Neural progenitor cell (in vitro differentiated cells): ENCODE measurements around the gene CNTN1. TPM values are rescaled to one million over a fixed set of nuclear protein-coding genes. Genes with fewer than 3 reads are reported as not detected.

ENCODE experiments used
- DNase-seq: peaks from one replicate; pipeline ENCODE4 v3.0.0-alpha.2; 2016; ENCODE audit warnings: low spot score
- H2AFZ ChIP-seq: fragments of 200-600 bp; sonication (generic); replicated peaks from 2 replicates; pipeline ENCODE4 v1.6.1; 2016; ENCODE audit warnings: antibody characterized with exemption
- H3F3A ChIP-seq: fragments of 200-600 bp; sonication (generic); 2 replicates; pipeline ENCODE4 v1.6.1; 2016; ENCODE audit warnings: antibody characterized with exemption, low read depth
- H3K27ac ChIP-seq: fragments of 200-600 bp; sonication (generic); 2 replicates; pipeline ENCODE4 v1.5.1; 2016; ENCODE audit warnings: mild to moderate bottlenecking
- H3K27me3 ChIP-seq: fragments of 200-600 bp; sonication (generic); 2 replicates; pipeline ENCODE4 v1.6.1; 2016; ENCODE audit warnings: mild to moderate bottlenecking, moderate library complexity
- H3K36me3 ChIP-seq: fragments of 200-600 bp; sonication (generic); 2 replicates; pipeline ENCODE4 v1.5.1; 2016
- H3K4me1 ChIP-seq: fragments of 200-600 bp; sonication (generic); 2 replicates; pipeline ENCODE4 v1.6.1; 2016; ENCODE audit warnings: mixed run types
- H3K4me2 ChIP-seq: fragments of 200-600 bp; sonication (generic); 2 replicates; pipeline ENCODE4 v1.6.1; 2016
- H3K4me3 ChIP-seq: fragments of 200-600 bp; sonication (generic); 2 replicates; pipeline ENCODE4 v1.5.1; 2016
- H3K79me2 ChIP-seq: fragments of 200-600 bp; sonication (generic); 2 replicates; pipeline ENCODE4 v1.6.1; 2016; ENCODE audit warnings: low read depth
- H3K9ac ChIP-seq: fragments of 200-600 bp; sonication (generic); 2 replicates; pipeline ENCODE4 v1.6.1; 2016
- H3K9me3 ChIP-seq: fragments of 200-600 bp; sonication (generic); 2 replicates; pipeline ENCODE4 v1.5.1; 2016; ENCODE audit warnings: low read depth
- H4K20me1 ChIP-seq: fragments of 200-600 bp; sonication (generic); 2 replicates; pipeline ENCODE4 v1.6.1; 2016; ENCODE audit warnings: low read depth
- H3K27ac Mint-ChIP-seq: 3 replicates; pipeline ENCODE4 v1.8.0; 2021; ENCODE audit warnings: mixed read lengths
- H3K27me3 Mint-ChIP-seq: 2 replicates; pipeline ENCODE4 v1.8.0; 2022; ENCODE audit warnings: low read depth, mild to moderate bottlenecking, inconsistent platforms, moderate library complexity, mixed read lengths; ENCODE audit not compliant: insufficient read depth
- H3K36me3 Mint-ChIP-seq: 3 replicates; pipeline ENCODE4 v1.8.0; 2021; ENCODE audit warnings: mixed read lengths
- H3K4me1 Mint-ChIP-seq: 3 replicates; pipeline ENCODE4 v1.8.0; 2021; ENCODE audit warnings: mixed read lengths
- H3K4me3 Mint-ChIP-seq: 3 replicates; pipeline ENCODE4 v1.8.0; 2021; ENCODE audit warnings: mild to moderate bottlenecking, moderate library complexity, mixed read lengths
- H3K9me3 Mint-ChIP-seq: 3 replicates; pipeline ENCODE4 v1.8.0; 2020; ENCODE audit warnings: mixed read lengths
- EZH2 ChIP-seq: fragments of 200-600 bp; sonication (generic); IDR thresholded peaks from 2 replicates; pipeline ENCODE4 v1.6.1; 2017; ENCODE audit warnings: antibody characterized with exemption, mild to moderate bottlenecking, moderate library complexity
- EZH2phosphoT487 ChIP-seq: fragments of 200-600 bp; sonication (generic); IDR thresholded peaks from 2 replicates; pipeline ENCODE4 v1.6.1; 2017; ENCODE audit warnings: antibody characterized with exemption
- total RNA-seq: library from RNA; depleted of rRNA; stranded (reverse); fragments of >200 nt; gene quantifications from 2 replicates; pipeline ENCODE4 v1.2.3, GENCODE V29; 2015; ENCODE audit warnings: low replicate concordance
- TF ChIP-seq, protein P1 (sequence below): fragments of 200-600 bp; sonication (generic); IDR thresholded peaks from 2 replicates; pipeline ENCODE4 v1.5.1; 2017; ENCODE audit warnings: antibody characterized with exemption, mild to moderate bottlenecking

CNTN1 gene
- total RNA-seq, 1 donor from 2014 or later, result 0.17 TPM

DNA sequence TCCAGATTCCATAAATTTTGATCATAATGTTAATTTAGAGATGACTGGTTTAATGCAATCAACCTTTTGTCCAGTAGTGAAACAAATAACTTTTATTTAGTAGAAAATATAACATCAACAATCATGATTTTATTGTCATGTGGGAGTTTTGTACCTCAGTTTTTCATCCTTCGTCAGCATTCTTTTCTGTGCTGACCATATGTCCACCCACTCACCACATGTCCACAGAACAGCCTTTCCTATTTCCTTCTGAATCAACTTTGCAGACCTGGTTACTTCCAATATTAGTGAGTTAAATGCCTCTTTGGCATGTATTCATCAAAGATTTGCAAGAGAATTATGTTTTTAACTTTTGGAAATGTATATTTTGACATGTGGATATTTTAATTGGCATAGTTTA lies 36.8 kb upstream of the CNTN1 start:
- no peaks in the 10 kb centered on the region for H3K9me3 Mint-ChIP-seq
- H3K79me2 ChIP-seq, result no peaks in the 10 kb centered on the region
- H3K9ac ChIP-seq, result no peak overlapping the region
- no peaks in the 10 kb centered on the region for H4K20me1 ChIP-seq
- no peak overlapping the region for H3K27ac Mint-ChIP-seq
- H3K4me2 ChIP-seq, result no peak overlapping the region
- no peak for TF ChIP-seq EZH2phosphoT487
- TF ChIP-seq, protein P1, sequence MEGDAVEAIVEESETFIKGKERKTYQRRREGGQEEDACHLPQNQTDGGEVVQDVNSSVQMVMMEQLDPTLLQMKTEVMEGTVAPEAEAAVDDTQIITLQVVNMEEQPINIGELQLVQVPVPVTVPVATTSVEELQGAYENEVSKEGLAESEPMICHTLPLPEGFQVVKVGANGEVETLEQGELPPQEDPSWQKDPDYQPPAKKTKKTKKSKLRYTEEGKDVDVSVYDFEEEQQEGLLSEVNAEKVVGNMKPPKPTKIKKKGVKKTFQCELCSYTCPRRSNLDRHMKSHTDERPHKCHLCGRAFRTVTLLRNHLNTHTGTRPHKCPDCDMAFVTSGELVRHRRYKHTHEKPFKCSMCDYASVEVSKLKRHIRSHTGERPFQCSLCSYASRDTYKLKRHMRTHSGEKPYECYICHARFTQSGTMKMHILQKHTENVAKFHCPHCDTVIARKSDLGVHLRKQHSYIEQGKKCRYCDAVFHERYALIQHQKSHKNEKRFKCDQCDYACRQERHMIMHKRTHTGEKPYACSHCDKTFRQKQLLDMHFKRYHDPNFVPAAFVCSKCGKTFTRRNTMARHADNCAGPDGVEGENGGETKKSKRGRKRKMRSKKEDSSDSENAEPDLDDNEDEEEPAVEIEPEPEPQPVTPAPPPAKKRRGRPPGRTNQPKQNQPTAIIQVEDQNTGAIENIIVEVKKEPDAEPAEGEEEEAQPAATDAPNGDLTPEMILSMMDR, result no peak
- no peak for TF ChIP-seq EZH2
- H3K4me1 ChIP-seq, result peaks cover under 1% of the 10 kb centered on the region
- H3K4me3 Mint-ChIP-seq, result no peak overlapping the region
- no peaks in the 10 kb centered on the region for H3K36me3 ChIP-seq
- no peaks in the 10 kb centered on the region for H3K27me3 Mint-ChIP-seq
- no peak for DNase-seq
- no peak overlapping the region for H2AFZ ChIP-seq
- H3K27me3 ChIP-seq, result no peaks in the 10 kb centered on the region
- H3K9me3 ChIP-seq, result no peaks in the 10 kb centered on the region
- no peaks in the 10 kb centered on the region for H3K36me3 Mint-ChIP-seq
- H3F3A ChIP-seq, result no peaks in the 10 kb centered on the region
- no peak overlapping the region for H3K27ac ChIP-seq
- H3K4me1 Mint-ChIP-seq, result no peaks in the 10 kb centered on the region
- no peak overlapping the region for H3K4me3 ChIP-seq

DNA sequence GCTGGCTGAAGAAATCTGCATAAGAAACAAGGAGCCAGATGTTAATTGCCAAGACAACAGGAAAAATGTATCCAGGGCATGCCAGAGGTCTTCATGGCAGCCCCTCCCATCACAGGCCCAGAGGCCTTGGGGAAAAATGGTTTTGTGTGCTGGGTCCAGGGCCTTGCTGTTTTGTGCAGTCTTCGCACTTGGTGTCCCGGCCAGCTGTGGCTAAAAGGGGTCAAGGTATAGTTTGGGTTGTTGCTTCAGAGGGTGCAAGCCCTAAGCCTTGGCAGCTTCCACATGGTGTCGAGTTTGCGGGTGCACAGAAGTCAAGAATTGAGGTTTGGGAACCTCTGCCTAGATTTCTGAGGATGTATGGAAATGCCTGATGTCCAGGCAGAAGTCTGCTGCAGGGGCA lies 29.9 kb upstream of the CNTN1 start:
- Histone ChIP-seq H3K4me3 (no peak overlapping the region), H3K27ac (no peak overlapping the region), H3K27me3 (no peaks in the 10 kb centered on the region), H3F3A (no peaks in the 10 kb centered on the region), H4K20me1 (no peaks in the 10 kb centered on the region), H3K4me2 (no peak overlapping the region), H3K79me2 (no peaks in the 10 kb centered on the region), H2AFZ (no peak overlapping the region), H3K9me3 (no peaks in the 10 kb centered on the region), H3K36me3 (no peaks in the 10 kb centered on the region), H3K4me1 (no peaks in the 10 kb centered on the region), H3K9ac (no peak overlapping the region)
- no peak for DNase-seq
- H3K27me3 Mint-ChIP-seq, result no peaks in the 10 kb centered on the region
- peaks cover 6% of the 10 kb centered on the region for H3K9me3 Mint-ChIP-seq
- no peak overlapping the region for H3K27ac Mint-ChIP-seq
- no peak overlapping the region for H3K4me3 Mint-ChIP-seq
- TF ChIP-seq, protein P1, result no peak
- TF ChIP-seq EZH2phosphoT487 (no peak), EZH2 (no peak)
- no peaks in the 10 kb centered on the region for H3K36me3 Mint-ChIP-seq
- H3K4me1 Mint-ChIP-seq, result no peaks in the 10 kb centered on the region

DNA sequence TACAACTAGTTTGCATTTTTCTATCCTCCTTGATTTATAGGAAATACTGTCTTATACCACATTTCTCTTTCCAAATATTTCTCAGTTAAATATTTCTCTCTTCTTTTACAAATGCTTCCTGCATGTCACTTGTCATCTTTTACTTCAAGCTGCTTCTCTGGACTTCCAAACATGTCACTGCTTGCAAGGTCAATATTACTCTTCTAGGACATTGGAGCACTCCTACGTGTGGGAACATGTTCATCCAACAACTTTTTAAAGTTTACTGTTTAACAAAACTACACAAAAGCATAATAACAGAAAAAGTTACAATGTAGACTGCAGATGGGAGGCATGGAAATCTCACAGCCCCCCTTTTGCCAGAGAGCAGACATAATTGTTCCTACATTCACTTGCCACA lies 28.5 kb upstream of the CNTN1 start:
- H3F3A ChIP-seq, result no peaks in the 10 kb centered on the region
- no peaks in the 10 kb centered on the region for H3K36me3 ChIP-seq
- no peak overlapping the region for H3K4me2 ChIP-seq
- H3K27me3 ChIP-seq, result no peaks in the 10 kb centered on the region
- Mint-ChIP-seq H3K36me3 (no peaks in the 10 kb centered on the region), H3K9me3 (peaks cover 6% of the 10 kb centered on the region), H3K4me3 (no peak overlapping the region), H3K4me1 (no peaks in the 10 kb centered on the region), H3K27ac (no peak overlapping the region), H3K27me3 (no peaks in the 10 kb centered on the region)
- no peak overlapping the region for H3K9ac ChIP-seq
- DNase-seq, result no peak
- no peaks in the 10 kb centered on the region for H4K20me1 ChIP-seq
- no peak overlapping the region for H2AFZ ChIP-seq
- H3K4me1 ChIP-seq, result no peaks in the 10 kb centered on the region
- H3K79me2 ChIP-seq, result no peaks in the 10 kb centered on the region
- no peak overlapping the region for H3K4me3 ChIP-seq
- no peak overlapping the region for H3K27ac ChIP-seq
- TF ChIP-seq, protein P1, result no peak
- TF ChIP-seq EZH2 (no peak), EZH2phosphoT487 (no peak)
- H3K9me3 ChIP-seq, result no peaks in the 10 kb centered on the region
